ENCODE measurements around the gene CCL17.
"Not testable (repeated sequence)": the region's sequence is repeated elsewhere in the genome, so short reads cannot be mapped to it uniquely, and the experiment has no call there.

Gene CCL17

DNA sequence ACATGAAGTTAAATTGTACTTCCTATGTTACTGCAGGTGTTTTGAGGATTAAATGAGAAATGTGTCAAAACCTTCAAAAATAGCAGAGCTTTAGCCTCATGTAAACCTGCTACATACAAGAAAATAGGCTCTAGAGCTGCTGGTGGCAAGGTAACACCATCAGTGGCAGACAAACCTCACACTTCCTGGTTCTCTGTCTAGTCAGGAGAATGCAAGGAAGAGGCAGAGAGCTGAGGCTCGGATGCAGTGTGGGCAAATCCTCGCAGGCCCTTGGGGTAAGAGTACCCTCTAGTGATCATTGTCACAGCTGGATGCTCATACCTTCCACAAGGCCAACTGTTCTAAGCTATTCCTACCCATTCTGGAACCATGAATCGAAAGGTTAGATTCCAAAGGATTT, 28.4 kb downstream of the CCL17 start:
- Histone ChIP-seq H3K79me1 (replicated peaks; ENCODE audit: low read length, poor library complexity, severe bottlenecking) (peaks cover 13% of the 10 kb centered on the region), H3K27me3 (ENCODE audit: control insufficient read depth in 1 of 2, insufficient read depth in 1 of 2, low read length in 2 of 2) (no peaks in the 10 kb centered on the region), H2BK12ac (ENCODE audit: low read length in 2 of 2) (no peak overlapping the region), H3K4me3 (ENCODE audit: insufficient read depth in 1 of 2, low read depth in 1 of 2, low read length in 2 of 2) (no peak overlapping the region), H3K9me3 (ENCODE audit: control insufficient read depth, low read length) (no peaks in the 10 kb centered on the region), H3K4ac (ENCODE audit: low read depth in 1 of 2, low read length in 2 of 2) (no peak overlapping the region), H3K27ac (ENCODE audit: low read length, poor library complexity, severe bottlenecking) (no peak overlapping the region), H3K9ac (ENCODE audit: low read length) (no peak overlapping the region), H2BK15ac (ENCODE audit: low read depth, poor library complexity, severe bottlenecking) (no peak overlapping the region), H3K14ac (ENCODE audit: low read length in 2 of 2) (no peak overlapping the region), H3K18ac (ENCODE audit: low read depth in 1 of 2, low read length in 2 of 2) (no peak overlapping the region), H3K36me3 (ENCODE audit: control insufficient read depth in 1 of 2, insufficient read depth in 2 of 2, low read depth in 1 of 2, low read length in 2 of 2) (peaks cover 60 to 91% of the 10 kb centered on the region in 2 experiments), H4K91ac (ENCODE audit: low read length) (no peak overlapping the region), H3K23ac (ENCODE audit: low read length in 2 of 2) (peak overlapping the region in 1 of 2 experiments; percentile 42), H3K4me2 (ENCODE audit: low read length, poor library complexity, severe bottlenecking) (no peak overlapping the region), H2BK120ac (ENCODE audit: low read depth, low read length) (no peak overlapping the region), H3K4me1 (ENCODE audit: control insufficient read depth, insufficient read depth, low read depth, low read length) (no peaks in the 10 kb centered on the region), H2AK5ac (ENCODE audit: low read length, severe bottlenecking) (no peak overlapping the region), H4K8ac (ENCODE audit: low read length) (no peak overlapping the region), H2AFZ (ENCODE audit: low read depth, low read length) (no peak overlapping the region), H2BK5ac (ENCODE audit: low read depth, low read length, poor library complexity, severe bottlenecking) (no peak overlapping the region)
- DNase-seq: no peak
- WGBS: 91% methylated on average over 3 of the region's 3 CpGs

DNA sequence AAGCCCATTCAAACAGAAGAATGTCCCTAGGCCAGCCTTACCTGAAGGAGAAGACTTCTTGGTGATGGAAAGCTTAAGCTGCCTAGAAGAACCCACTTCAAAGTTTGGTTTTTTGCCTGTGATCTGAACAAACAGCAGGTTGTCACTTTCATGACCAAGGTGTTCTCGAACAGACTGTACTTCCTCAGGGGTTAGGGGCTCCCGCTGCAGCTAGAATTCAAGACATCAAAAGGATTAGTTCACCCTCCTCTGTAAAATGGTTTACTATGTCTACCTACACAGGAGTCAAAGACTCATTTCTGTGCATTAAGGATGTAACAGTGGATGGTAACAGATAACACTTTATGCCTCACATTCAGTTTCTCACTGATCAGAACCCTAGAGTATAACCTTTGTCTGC, 29.4 kb downstream of the CCL17 start:
- H3K4ac ChIP-seq (ENCODE audit: low read depth in 1 of 2, low read length in 2 of 2): no peak overlapping the region
- no peak overlapping the region for H2BK15ac ChIP-seq (ENCODE audit: low read depth, poor library complexity, severe bottlenecking)
- no peaks in the 10 kb centered on the region for H3K9me3 ChIP-seq (ENCODE audit: control insufficient read depth, low read length)
- DNase-seq: no peak
- H3K4me3 ChIP-seq (ENCODE audit: insufficient read depth in 1 of 2, low read depth in 1 of 2, low read length in 2 of 2): no peak overlapping the region
- no peak overlapping the region for H2BK5ac ChIP-seq (ENCODE audit: low read depth, low read length, poor library complexity, severe bottlenecking)
- 100% methylated on average over 2 of the region's 2 CpGs for WGBS
- H3K4me1 ChIP-seq (ENCODE audit: control insufficient read depth, insufficient read depth, low read depth, low read length): no peaks in the 10 kb centered on the region
- no peak overlapping the region for H3K14ac ChIP-seq (ENCODE audit: low read length in 2 of 2)
- H4K8ac ChIP-seq (ENCODE audit: low read length): no peak overlapping the region
- H3K18ac ChIP-seq (ENCODE audit: low read depth in 1 of 2, low read length in 2 of 2): no peak overlapping the region
- no peak overlapping the region for H4K91ac ChIP-seq (ENCODE audit: low read length)
- peaks cover 15% of the 10 kb centered on the region for H3K79me1 ChIP-seq (replicated peaks; ENCODE audit: low read length, poor library complexity, severe bottlenecking)
- H2AFZ ChIP-seq (ENCODE audit: low read depth, low read length): no peak overlapping the region
- peaks cover 53 to 90% of the 10 kb centered on the region in 2 experiments for H3K36me3 ChIP-seq (ENCODE audit: control insufficient read depth in 1 of 2, insufficient read depth in 2 of 2, low read depth in 1 of 2, low read length in 2 of 2)
- H2BK120ac ChIP-seq (ENCODE audit: low read depth, low read length): no peak overlapping the region
- no peaks in the 10 kb centered on the region for H3K27me3 ChIP-seq (ENCODE audit: control insufficient read depth in 1 of 2, insufficient read depth in 1 of 2, low read length in 2 of 2)
- no peak overlapping the region for H2AK5ac ChIP-seq (ENCODE audit: low read length, severe bottlenecking)
- H3K27ac ChIP-seq (ENCODE audit: low read length, poor library complexity, severe bottlenecking): no peak overlapping the region
- H2BK12ac ChIP-seq (ENCODE audit: low read length in 2 of 2): no peak overlapping the region
- no peak overlapping the region for H3K4me2 ChIP-seq (ENCODE audit: low read length, poor library complexity, severe bottlenecking)
- H3K9ac ChIP-seq (ENCODE audit: low read length): no peak overlapping the region
- H3K23ac ChIP-seq (ENCODE audit: low read length in 2 of 2): no peak overlapping the region

DNA sequence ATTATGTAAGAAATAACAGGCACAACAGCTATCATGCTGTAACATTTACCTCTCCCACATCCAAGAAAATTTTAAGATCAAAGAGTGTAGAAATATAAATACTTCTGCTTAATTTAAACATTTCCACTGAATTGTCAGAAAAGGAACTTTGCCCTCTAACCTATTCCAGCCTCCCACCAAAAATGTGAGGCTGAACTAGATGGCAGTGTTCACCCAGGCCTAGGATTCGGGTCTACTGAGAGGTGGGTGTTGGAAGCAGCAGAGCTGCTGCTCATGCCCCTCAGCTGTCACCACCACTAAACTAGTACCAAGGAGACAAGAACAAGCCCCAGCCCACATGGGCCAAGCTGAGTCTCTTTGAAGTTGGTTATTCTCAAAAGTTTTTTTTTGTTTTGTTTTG, 31.3 kb downstream of the CCL17 start:
- Histone ChIP-seq H3K79me1 (replicated peaks; ENCODE audit: low read length, poor library complexity, severe bottlenecking) (peaks cover 20% of the 10 kb centered on the region), H3K4ac (ENCODE audit: low read depth in 1 of 2, low read length in 2 of 2) (no peak overlapping the region), H2BK5ac (ENCODE audit: low read depth, low read length, poor library complexity, severe bottlenecking) (no peak overlapping the region), H2BK12ac (ENCODE audit: low read length in 2 of 2) (no peak overlapping the region), H3K14ac (ENCODE audit: low read length in 2 of 2) (no peak overlapping the region), H3K18ac (ENCODE audit: low read depth in 1 of 2, low read length in 2 of 2) (no peak overlapping the region), H3K4me2 (ENCODE audit: low read length, poor library complexity, severe bottlenecking) (no peak overlapping the region), H2AFZ (ENCODE audit: low read depth, low read length) (no peak overlapping the region), H3K23ac (ENCODE audit: low read length in 2 of 2) (no peak overlapping the region), H3K27me3 (ENCODE audit: control insufficient read depth in 1 of 2, insufficient read depth in 1 of 2, low read length in 2 of 2) (no peaks in the 10 kb centered on the region), H3K36me3 (ENCODE audit: control insufficient read depth in 1 of 2, insufficient read depth in 2 of 2, low read depth in 1 of 2, low read length in 2 of 2) (peaks cover 52 to 85% of the 10 kb centered on the region in 2 experiments), H3K27ac (ENCODE audit: low read length, poor library complexity, severe bottlenecking) (no peak overlapping the region), H3K4me3 (ENCODE audit: insufficient read depth in 1 of 2, low read depth in 1 of 2, low read length in 2 of 2) (no peak overlapping the region), H4K8ac (ENCODE audit: low read length) (no peak overlapping the region), H2AK5ac (ENCODE audit: low read length, severe bottlenecking) (no peak overlapping the region), H2BK120ac (ENCODE audit: low read depth, low read length) (no peak overlapping the region), H3K9me3 (ENCODE audit: control insufficient read depth, low read length) (peaks cover 3% of the 10 kb centered on the region), H4K91ac (ENCODE audit: low read length) (no peak overlapping the region), H3K9ac (ENCODE audit: low read length) (no peak overlapping the region), H2BK15ac (ENCODE audit: low read depth, poor library complexity, severe bottlenecking) (no peak overlapping the region), H3K4me1 (ENCODE audit: control insufficient read depth, insufficient read depth, low read depth, low read length) (no peaks in the 10 kb centered on the region)
- WGBS: 100% methylated on average over 1 of the region's 1 CpG
- no peak for DNase-seq

DNA sequence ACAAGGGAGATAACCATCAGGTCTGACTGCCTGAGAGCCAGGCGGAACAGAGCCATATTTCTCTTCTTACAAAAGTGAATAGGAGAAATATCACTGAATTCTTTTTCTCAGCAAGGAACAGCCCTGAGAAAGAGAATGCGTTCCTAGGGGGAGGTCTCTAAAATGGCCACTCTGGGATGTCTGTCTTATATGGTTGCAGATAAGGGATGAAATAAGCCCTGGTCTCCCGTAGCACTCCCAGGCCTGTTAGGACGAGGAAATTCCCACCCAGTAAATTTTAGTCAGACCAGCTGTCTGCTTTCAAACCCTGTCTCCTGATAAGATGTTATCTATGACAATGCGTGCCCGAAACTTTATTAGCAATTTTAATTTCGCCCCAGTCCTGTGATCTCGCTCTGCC, 35.4 kb downstream of the CCL17 start:
- H2AK5ac ChIP-seq (ENCODE audit: low read length, severe bottlenecking); DNase-seq; H3K27ac ChIP-seq (ENCODE audit: low read length, poor library complexity, severe bottlenecking); H2BK12ac ChIP-seq (ENCODE audit: low read length in 2 of 2); H3K4me2 ChIP-seq (ENCODE audit: low read length, poor library complexity, severe bottlenecking); H2AFZ ChIP-seq (ENCODE audit: low read depth, low read length); H3K4ac ChIP-seq (ENCODE audit: low read depth in 1 of 2, low read length in 2 of 2); H2BK15ac ChIP-seq (ENCODE audit: low read depth, poor library complexity, severe bottlenecking); H2BK5ac ChIP-seq (ENCODE audit: low read depth, low read length, poor library complexity, severe bottlenecking); H3K4me1 ChIP-seq (ENCODE audit: control insufficient read depth, insufficient read depth, low read depth, low read length); H3K9ac ChIP-seq (ENCODE audit: low read length); H3K4me3 ChIP-seq (ENCODE audit: insufficient read depth in 1 of 2, low read depth in 1 of 2, low read length in 2 of 2); H3K23ac ChIP-seq (ENCODE audit: low read length in 2 of 2); H3K9me3 ChIP-seq (ENCODE audit: control insufficient read depth, low read length); H3K27me3 ChIP-seq (ENCODE audit: control insufficient read depth in 1 of 2, insufficient read depth in 1 of 2, low read length in 2 of 2); H3K14ac ChIP-seq (ENCODE audit: low read length in 2 of 2); H4K8ac ChIP-seq (ENCODE audit: low read length); H2BK120ac ChIP-seq (ENCODE audit: low read depth, low read length); H3K18ac ChIP-seq (ENCODE audit: low read depth in 1 of 2, low read length in 2 of 2); H4K91ac ChIP-seq (ENCODE audit: low read length): not testable (repeated sequence)
- H3K36me3 ChIP-seq (ENCODE audit: control insufficient read depth in 1 of 2, insufficient read depth in 2 of 2, low read depth in 1 of 2, low read length in 2 of 2): peaks cover 26 to 54% of the 10 kb centered on the region in 2 experiments
- over 99% methylated on average over 7 of the region's 8 CpGs for WGBS
- H3K79me1 ChIP-seq (replicated peaks; ENCODE audit: low read length, poor library complexity, severe bottlenecking): peaks cover 33% of the 10 kb centered on the region
